GM21528 (cell line): ENCODE measurements around the gene ATP7A.
"Not testable (repeated sequence)": the region's sequence is repeated elsewhere in the genome, so short reads cannot be mapped to it uniquely, and the experiment has no call there.

Source experiments
- ATAC-seq: cut with Tn5 transposase; IDR thresholded peaks from one replicate; pipeline ENCODE4 v1.9.1; 2021; ENCODE audit warnings: mild to moderate bottlenecking, moderate library complexity; ENCODE audit not compliant: unreplicated experiment, low FRiP score

Gene ATP7A

DNA sequence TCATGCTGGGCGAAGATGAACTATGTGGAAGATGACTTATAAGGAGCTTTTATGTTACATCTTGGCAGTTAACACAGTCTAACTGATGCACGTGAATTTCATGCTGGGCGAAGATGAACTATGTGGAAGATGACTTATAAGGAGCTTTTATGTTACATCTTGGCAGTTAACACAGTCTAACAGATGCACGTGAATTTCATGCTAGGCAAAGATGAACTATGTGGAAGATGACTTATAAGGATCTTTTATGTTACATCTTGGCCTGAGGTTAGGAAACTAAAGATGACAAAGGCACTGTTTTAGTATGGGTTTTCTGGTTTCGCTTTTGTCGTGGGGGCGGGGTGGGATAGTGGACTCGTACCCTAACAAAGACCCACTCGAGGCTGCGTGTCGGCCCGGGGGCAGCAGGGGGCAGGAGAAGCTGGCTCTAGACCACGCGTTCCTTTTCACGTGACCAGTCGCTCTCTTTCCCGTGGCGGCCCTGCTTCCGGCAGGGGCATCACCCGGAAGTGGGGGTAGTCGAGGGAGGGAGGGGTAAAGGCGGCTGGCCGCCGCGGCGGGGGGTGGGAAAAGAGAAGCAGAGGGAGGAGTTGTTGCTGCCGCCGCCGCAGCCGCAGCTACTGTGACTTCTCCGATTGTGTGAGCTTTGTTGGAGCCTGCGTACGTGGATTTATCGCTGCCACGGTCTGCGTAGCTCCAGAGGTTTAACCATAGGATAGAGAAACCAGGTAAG lies at the start of gene ATP7A:
Gene ATP7A (plus strand): TSS at position 586 of the 733 bp plus-strand sequence. CDS start 60,949 bp downstream, outside the sequence.
- peak; percentile 91 for ATAC-seq

DNA sequence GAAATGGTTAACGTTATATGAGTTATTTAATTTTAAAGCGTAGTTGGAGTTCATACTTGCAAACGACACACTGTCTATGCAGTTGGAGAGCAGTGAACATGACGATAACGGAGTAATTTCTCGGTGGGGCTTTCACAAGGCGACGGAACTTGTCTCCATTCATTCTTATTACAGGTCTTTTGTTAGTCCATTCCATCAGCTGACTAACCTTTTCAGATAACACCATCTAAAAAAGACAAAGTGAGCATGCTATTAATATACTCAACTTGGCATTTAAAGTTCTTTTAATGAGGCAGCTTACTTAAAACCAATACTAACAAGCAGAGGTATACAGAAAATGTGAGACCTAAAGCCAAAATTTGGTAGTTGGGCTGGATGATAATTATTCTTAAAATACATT lies 35.1 kb upstream of the ATP7A start:
- ATAC-seq: no peak

DNA sequence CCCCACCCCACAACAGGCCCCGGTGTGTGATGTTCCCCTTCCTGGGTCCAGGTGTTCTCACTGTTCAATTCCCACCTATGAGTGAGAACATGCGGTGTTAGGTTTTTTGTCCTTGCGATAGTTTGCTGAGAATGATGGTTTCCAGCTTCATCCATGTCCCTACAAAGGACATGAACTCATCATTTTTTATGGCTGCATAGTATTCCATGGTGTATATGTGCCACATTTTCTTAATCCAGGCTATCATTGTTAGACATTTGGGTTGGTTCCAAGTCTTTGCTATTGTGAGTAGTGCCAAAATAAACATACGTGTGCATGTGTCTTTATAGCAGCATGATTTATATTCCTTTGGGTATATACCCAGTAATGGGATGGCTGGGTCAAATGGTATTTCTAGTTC lies 29.1 kb upstream of the ATP7A start:
- ATAC-seq: not testable (repeated sequence)

DNA sequence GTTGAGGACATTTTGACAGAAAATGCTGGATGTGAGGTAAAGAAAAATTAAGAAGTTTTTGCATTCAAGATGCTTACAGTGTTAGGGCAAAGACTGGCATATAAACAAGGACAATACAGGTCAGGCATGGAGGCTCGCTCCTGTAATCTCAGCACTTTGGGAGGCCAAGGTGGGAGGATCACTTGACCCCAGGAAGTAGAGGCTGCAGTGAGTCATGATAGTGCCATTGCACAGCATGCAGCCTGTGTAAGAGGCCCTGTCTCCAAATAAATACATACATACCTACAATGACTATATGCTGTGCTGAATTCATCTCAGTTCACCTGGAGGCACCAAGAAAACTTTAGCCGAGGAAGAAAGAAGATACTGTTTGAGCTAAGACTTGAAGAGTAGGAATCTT lies 17.6 kb upstream of the ATP7A start:
- no peak for ATAC-seq

DNA sequence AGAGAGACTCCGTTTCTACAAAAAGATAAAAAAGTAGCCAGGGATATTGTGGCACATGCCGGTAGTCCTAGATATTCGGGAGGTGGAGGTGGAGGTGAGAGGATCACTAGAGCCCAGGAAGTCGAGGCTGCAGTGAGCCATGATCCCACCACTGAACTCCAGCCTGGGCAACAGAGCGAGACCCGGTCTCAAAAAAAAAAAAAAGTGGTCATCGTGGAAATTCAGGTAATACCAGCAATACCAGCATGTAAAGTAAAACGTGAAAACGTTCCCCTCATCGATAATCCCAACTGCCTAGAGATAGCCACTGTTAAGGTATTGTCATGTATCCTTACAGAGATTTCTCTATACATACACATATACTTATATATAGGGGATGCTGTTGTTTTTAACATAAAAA lies 16.8 kb upstream of the ATP7A start:
- no peak for ATAC-seq

DNA sequence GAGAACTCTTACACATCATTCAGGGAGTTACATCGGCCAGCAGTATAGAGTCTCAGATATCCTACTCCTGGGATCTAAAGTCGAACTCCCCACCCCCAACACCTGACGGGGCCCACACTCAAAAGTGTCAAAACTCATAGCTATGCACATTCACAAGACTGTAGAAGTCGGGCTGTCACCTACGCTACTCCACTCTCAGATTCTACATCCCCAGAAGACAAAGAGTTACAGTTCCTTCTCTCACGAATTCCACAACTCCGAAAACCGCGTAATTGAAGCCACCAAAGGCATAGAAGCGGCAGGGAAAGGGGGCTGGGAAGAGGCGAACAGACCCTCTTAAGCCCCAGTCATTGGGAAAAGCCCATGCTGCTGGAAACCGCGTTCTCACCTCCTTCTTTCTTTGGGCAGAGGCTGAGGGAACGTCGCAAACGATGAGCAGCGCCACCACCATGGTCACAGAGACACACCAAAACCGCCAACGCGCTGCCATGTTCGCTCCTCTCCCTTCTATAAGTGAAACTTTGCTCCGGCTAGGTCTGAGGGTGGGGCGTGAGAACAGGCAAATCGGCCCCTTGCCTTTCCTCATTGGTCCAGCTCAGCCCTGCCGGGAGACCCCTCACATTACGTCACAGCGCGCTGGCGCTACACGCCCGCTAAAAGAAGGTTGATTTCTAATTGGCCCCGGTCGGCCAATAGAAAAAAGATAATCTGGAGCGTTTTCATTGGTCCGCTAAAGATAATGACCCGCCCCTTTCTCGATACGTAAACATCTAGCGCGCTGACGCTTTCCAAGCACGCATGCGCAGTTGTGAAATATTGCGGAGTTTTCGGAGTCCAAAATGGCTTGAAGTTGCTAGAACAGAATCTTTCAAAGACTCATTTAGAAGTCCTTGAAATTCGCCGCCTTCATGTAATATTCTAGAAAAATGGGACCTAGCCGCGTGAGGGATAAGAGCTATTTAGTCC lies 15.3 kb upstream of the ATP7A start, which contains the start of gene MAGT1:
Gene MAGT1 (minus strand): TSS at position 515 of the 966 bp plus-strand sequence. CDS start 25 bp downstream, at position 490.
- ATAC-seq: peak; percentile 92

DNA sequence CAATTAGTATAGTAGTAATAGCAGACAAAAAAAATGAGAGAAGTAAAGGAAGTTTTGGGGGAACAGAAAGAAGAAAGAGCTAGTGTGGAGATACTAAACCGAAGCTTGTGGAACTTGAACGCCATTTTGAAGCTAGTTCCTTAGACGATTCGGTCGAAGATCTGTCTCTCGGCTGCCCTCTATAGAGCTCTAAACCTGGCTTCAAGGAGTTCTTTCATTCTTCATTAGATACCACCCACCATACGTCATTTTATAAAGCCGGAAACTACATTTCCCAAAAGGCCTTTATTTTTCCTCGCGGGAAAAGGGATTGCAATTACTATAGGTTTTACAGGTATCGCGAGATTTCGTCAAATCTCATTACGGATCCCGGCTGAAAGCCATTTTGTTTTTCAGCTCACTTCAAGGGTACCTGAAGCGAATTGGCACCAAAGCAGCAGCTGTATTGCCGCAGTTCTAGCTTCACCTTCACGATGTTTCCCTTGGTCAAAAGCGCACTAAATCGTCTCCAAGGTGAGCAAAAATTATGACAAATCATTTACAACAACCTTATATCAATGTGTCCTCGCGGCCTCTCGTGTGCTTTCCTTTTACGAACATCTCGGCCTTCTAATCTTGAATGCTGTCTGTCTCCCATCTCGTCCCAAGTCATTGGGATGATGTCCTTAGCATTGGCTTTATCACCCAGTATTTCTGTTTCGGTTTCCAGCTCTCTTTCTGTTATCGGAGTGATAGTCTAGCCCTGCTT lies 11.2 kb upstream of the ATP7A start, which contains the start of gene COX7B:
Gene COX7B (plus strand): TSS at position 388 of the 748 bp plus-strand sequence. CDS start 86 bp downstream, at position 474.
- ATAC-seq: peak; percentile 68

DNA sequence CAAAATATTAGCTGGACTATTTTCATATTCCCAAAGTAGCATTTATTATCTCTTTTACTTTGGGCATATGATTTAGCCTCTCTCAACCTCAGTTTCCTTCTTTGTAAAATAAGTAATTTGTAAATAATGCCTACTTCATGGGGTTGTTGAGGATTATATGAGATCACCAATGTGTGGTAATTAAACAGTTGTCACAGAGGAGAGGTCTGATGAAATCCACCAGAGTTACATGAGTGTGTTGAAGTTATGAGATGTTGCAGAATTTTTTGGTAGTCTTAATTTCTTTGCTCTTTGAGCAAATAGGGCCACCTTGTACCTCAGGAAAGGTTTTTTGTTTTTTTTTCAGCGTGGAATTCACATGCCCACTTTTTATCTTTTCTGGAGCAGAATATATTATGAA lies 9.8 kb upstream of the ATP7A start:
- ATAC-seq: no peak

DNA sequence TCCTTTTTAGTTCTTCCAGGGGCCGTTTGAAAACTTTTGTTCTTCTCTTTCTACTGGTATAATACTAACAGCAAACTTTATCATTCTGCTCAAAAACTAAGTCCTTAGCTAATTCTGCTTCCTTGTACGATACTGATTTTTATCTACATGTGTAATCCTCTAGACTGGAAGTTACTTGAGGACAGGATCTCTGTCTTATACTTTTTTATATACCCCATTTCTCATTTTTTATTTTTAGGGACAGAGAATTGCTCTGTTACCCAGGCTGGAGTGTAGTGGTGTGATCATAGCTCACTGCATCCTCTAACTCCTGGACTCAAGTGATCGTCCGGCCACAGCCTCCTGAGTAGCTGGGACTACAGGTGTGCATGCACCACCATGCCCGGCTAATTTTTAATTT lies 9.0 kb upstream of the ATP7A start:
- ATAC-seq: no peak

DNA sequence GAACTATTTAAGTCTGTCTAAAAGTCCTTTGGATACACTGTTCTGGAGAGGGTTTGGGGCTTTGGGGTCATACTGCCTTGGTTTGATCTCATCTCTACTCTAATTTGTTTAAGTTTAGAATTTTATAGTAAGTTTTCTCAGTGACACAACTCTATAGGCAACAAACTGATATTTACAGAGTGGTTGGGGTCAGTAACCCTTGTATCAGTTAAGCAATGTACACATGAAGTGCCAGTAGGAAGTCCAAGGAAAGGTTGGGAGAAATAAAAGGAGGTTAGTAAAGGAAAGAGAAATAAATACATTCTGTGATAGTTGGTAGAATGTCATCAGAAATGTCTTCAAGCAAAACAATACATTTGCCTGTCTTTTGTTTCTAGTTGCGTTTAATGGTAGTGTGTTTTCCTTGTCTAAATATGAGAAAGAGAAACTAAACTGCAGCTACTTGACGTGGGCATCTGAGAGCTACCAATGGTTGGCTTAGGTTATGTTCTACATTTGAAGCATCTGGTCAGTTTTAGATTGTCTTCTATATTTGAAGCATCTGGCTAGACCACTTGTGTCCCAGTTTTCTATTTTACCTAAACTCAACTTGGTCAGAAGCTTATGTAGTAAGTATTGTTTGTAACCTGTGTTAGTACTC lies 6.9 kb downstream of the ATP7A start:
- ATAC-seq: no peak

DNA sequence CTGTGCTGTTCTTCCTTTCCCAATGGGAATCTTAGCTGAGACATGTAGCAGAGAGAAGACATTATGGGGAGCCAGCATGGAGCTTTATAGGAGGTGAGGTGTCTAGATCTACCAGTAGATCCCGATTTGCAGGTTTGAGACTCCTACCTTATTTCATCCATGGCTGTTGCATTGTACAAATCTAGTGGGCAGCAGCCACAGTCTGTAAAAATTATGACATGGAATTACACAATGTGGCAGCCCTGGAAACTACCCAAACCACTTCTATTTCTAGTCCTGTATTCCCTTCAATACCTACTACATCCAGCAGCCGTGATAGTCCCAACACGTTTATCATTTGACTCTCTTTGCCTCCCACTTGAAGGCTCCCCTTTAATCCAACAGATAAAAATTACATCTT lies 8.1 kb downstream of the ATP7A start:
- ATAC-seq: no peak

DNA sequence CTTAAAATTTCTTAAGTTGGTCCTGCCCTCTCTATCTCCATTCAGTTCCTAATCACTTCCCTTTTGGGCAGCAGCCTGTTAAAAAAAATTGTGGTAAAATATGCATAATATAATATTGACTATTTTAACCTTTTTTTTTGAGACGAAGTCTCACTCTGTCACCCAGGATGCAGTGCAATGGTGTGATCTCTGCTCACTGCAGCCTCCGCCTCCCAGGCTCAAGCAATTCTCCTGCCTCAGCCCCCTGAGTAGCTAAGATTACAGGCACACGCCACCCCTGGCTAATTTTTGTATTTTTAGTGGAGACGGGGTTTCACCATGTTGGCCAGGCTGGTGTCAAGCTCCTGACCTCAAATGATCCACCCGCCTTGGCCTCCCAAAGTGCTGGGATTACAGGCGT lies 8.9 kb downstream of the ATP7A start:
- ATAC-seq: not testable (repeated sequence)

DNA sequence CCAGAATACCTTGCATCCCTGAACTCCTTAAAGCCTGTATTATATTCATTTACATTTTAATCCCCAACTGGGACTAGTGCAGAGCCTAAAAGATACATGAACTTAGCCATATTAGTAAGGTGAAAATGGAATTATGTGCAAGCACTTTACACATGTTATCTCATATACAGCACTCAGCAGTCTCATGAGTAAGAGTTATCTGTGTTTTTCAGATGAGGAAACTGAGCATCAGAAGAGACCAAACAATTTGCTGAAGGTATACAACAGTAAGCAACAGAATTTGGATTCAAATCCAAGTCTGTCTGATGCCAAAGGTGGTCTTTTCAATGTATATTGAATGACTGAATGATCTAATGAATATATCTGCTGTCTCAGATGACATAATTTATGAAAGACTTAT lies 12.3 kb downstream of the ATP7A start:
- ATAC-seq: no peak

DNA sequence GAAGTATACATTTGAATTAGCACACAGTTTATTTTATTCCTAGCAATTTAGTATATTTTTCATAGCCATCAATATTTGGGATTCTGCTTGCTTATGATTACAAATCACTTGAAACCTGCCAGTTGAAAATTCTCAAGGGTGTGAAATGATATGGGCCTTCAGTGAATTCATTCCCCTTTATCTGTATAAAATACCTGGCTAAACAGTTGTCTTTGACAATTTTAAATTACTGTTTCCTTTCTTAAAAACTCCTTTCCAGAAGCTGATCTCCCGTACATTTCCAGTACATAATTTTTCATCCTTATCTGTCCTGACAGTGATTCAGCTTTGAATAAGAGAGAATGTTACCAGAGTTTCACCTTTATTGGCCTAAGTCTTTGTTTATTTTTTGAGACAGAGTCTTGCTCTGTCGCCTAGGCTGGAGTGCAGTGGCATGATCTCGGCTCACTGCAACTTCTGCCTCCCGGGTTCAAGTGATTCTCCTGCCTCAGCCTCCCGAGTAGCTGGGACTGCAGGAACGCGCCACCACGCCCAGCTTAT lies 13.9 kb downstream of the ATP7A start:
- ATAC-seq: no peak

DNA sequence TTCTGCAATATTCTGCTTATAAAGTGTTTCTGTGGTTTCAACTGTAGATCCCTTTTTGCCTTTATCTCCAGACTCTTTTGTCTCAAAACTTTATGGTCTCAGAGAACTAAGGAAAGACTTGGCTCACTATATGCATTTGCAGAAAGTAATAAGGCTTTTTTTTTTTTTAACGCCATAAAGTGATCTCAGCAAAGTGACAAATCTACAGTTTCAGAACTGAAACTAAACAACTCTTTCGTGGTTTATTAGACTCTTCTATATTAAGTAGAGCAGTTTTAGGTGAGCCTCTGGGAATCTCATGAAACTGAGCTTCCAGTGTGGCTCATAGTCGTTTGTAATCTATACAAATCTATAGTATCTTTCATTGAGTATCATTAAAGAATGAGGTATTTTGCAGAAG lies 15.3 kb downstream of the ATP7A start:
- ATAC-seq: no peak

DNA sequence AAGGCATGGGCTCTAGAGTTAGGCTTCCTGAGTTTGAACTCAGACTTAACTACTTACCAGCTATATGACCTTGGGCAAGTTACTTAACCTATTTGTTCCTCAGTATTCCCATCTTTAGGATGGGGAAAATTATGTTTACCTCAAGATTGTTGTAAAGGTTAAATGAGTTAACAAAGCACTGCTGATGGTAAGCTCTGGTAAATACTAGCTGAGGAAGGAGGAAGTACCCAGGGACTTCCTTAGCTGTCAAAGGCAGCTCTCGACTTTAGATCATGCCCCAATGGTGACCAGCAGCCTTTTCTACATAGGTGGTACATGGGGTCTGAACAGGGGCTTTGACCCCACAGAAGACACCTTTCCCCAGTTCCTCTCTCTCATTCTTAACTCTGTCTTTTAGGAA lies 20.1 kb downstream of the ATP7A start:
- ATAC-seq: no peak

DNA sequence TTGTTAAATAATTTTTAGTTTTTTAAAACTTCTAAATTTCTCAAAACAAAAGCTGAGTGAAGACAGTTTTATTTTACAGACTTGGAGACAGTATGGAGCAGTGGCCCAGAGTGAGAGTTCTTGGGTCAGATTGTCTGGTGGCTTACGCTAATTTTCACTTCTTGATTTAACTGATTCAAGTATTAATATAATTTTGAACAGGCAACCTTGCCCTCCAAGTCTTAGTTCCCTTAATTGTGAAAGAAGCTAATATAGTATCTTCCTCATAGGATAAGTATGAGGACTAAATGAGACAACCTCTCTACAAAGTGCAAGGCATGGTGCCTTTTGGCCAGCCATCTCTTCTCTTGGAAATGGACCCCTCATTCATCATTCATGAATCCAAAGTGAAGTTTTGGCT lies 25.4 kb downstream of the ATP7A start:
- no peak for ATAC-seq

DNA sequence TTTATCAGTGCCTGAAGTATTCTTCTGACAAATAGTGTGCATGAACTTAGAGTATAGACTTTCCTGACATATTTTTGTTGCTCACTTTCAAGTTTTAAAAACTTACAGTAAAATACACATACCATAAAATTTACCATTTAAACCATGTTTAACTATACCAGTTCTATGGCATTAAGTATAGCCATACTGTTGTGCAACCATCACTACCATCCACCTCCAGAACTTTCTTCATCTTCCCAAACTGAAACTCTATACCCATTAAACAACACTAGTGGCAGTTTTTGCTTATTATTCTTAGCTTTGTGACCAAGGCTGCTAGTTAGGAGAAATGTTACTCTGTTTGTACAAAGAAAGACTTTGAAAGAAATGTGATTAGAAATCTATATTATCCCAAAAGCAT lies 25.8 kb downstream of the ATP7A start:
- no peak for ATAC-seq

DNA sequence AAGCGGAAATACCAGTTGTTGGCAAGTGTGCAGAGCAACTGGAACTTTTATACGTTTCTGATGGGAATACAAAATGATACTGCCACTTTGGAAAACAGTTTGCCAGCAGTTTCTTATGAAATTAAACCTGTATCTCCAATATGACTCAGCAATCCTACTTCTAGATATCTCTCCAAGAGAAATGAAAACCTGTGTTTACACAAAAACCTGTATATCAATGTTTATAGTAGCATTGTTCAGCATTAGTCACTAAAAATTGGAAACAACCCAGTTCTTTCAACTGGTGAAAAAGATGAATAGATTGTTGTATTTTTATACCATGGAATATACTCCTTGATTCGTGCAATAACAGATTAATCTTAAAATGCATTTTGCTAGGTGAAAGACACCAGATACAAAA lies 26.8 kb downstream of the ATP7A start:
- ATAC-seq: no peak
